T-helper 17 cell (primary cell): ENCODE results near the gene SSBP3. TPM values are rescaled to one million over a fixed set of nuclear protein-coding genes. Genes with fewer than 3 reads are reported as not detected.

Experiments used
- ATAC-seq: fragments of 150-1000 bp; cut with Tn5 transposase; 2 replicates; pipeline ENCODE4 v1.10.0; 2021; ENCODE audit warnings: mild to moderate bottlenecking, moderate library complexity
- DNase-seq, 3 donors: peaks; one replicate each; pipeline versions ENCODE4 v3.0.0 to v3.0.0-alpha.2; 2020 to 2021
- H3K9me3 ChIP-seq: one replicate; pipeline ENCODE4 v1.7.0; 2013; ENCODE audit warnings: low read length, mild to moderate bottlenecking; ENCODE audit not compliant: control insufficient read depth, poor library complexity, severe bottlenecking
- H3K27ac Mint-ChIP-seq: one replicate; pipeline ENCODE4 v1.8.0; 2022; ENCODE audit warnings: mild to moderate bottlenecking, moderate library complexity, mixed read lengths
- H3K27me3 Mint-ChIP-seq: one replicate; pipeline ENCODE4 v1.8.0; 2022; ENCODE audit warnings: mixed read lengths
- H3K36me3 Mint-ChIP-seq: one replicate; pipeline ENCODE4 v1.8.0; 2022; ENCODE audit warnings: low read depth, mixed read lengths
- H3K4me1 Mint-ChIP-seq: one replicate; pipeline ENCODE4 v1.8.0; 2022; ENCODE audit warnings: mild to moderate bottlenecking, mixed read lengths
- H3K4me3 Mint-ChIP-seq: one replicate; pipeline ENCODE4 v1.8.0; 2022; ENCODE audit warnings: mild to moderate bottlenecking, moderate library complexity, mixed read lengths
- total RNA-seq, 4 donors: library from RNA in 2 of 4; stranded (reverse) in 2 of 4; gene quantifications; one replicate each; pipeline ENCODE4 v1.2.3 and lab custom pipeline; 2022 to 2026

SSBP3 gene
- total RNA-seq, 2 donors from 2014 or later: 64.9 to 67.4 TPM

GRCh38 chr1:54265659-54266058 is 140.5 kb downstream of the SSBP3 start:
- ATAC-seq (no peak), DNase-seq (no peak)
- peaks cover 37% of the 10 kb centered on the region for H3K4me1 Mint-ChIP-seq
- no peaks in the 10 kb centered on the region for H3K36me3 Mint-ChIP-seq
- H3K4me3 Mint-ChIP-seq: no peak overlapping the region
- peak overlapping the region; percentile 54 for H3K27ac Mint-ChIP-seq
- H3K9me3 ChIP-seq: no peaks in the 10 kb centered on the region
- no peaks in the 10 kb centered on the region for H3K27me3 Mint-ChIP-seq

DNA sequence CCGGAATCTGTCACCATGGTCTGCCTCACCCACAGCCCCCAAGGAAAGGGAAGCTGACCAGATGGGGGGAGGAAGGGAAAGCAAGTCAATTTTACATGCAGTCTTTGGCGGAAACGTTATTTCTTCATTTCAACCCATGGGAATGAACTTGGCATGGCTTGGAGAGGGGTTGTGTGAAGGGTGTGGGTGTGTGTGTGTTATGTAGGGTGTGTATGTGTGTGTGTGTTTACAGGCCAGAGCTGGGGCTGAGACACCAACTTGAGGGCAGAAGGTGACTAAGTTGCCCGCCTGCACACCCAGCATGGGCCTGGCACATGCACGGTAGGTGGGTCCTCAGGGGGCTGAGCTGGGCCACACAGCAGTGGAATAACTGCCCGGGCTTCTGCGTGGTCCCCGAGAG is 141.1 kb downstream of the SSBP3 start:
- peaks cover 37% of the 10 kb centered on the region for H3K4me1 Mint-ChIP-seq
- H3K9me3 ChIP-seq: no peaks in the 10 kb centered on the region
- H3K36me3 Mint-ChIP-seq: no peaks in the 10 kb centered on the region
- H3K27me3 Mint-ChIP-seq: no peaks in the 10 kb centered on the region
- ATAC-seq (no peak), DNase-seq (no peak)
- H3K4me3 Mint-ChIP-seq: no peak overlapping the region
- H3K27ac Mint-ChIP-seq: peak overlapping the region; percentile 16

- no peaks in the 10 kb centered on the region for H3K9me3 ChIP-seq
- DNase-seq (no peak), ATAC-seq (no peak)
- Mint-ChIP-seq H3K4me3 (no peak overlapping the region), H3K36me3 (no peaks in the 10 kb centered on the region), H3K27ac (peak overlapping the region; percentile 16), H3K4me1 (peaks cover 26% of the 10 kb centered on the region), H3K27me3 (no peaks in the 10 kb centered on the region)
Measured at GRCh38 chr1:54263601-54264226, 142.5 kb downstream of the SSBP3 start.

DNA sequence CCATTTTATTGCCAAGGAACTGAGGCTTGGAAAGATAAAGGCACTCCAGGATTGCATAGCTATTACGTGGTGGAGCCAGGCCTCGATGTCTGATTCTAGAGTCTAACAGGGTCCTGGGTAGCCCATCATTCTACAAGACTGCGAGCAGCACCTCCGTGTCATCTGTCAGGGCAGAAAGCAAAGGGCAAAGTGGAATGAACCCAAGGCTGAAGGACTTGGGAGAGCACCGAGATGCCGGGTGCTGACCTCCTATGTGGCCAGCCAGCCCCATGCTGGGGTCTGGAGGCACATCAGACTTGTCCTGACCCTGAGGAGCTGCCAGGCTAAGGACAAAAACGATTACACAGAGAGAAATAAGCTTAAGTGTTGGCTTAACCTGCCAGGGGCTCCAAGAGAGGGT is 143.9 kb downstream of the SSBP3 start:
- no peak for ATAC-seq
- H3K9me3 ChIP-seq: no peaks in the 10 kb centered on the region
- H3K4me3 Mint-ChIP-seq: no peak overlapping the region
- H3K27me3 Mint-ChIP-seq: no peaks in the 10 kb centered on the region
- no peak for DNase-seq
- H3K36me3 Mint-ChIP-seq: no peaks in the 10 kb centered on the region
- H3K4me1 Mint-ChIP-seq: peaks cover 21% of the 10 kb centered on the region
- H3K27ac Mint-ChIP-seq: no peak overlapping the region

DNA sequence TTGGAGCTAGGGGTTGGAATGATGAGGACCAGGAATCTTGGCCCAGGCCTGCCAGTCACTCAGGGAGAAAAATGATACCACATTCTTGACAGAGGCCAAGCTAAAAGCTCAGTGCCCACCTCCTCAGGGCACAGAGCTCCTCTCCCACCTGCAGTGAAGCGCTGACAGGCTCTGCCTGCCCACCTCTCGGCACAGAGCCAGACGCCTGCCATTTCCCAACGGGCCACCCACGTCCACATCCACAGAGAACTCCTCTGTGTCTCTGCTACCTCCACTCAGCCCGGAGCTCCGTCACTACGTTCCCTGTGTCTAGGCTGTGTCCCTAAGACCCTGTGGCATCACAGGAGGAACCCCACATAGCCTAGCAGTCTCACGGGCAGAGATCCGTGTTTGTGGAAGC is 145.4 kb downstream of the SSBP3 start:
- Mint-ChIP-seq H3K27ac (peak overlapping the region; percentile 43), H3K4me3 (no peak overlapping the region), H3K4me1 (peaks cover 22% of the 10 kb centered on the region), H3K36me3 (no peaks in the 10 kb centered on the region), H3K27me3 (no peaks in the 10 kb centered on the region)
- DNase-seq (no peak), ATAC-seq (no peak)
- no peaks in the 10 kb centered on the region for H3K9me3 ChIP-seq

GRCh38 chr1:54259546-54260140 is 146.6 kb downstream of the SSBP3 start:
- H3K36me3 Mint-ChIP-seq: no peaks in the 10 kb centered on the region
- no peak for ATAC-seq
- peaks cover 15% of the 10 kb centered on the region for H3K4me1 Mint-ChIP-seq
- H3K27me3 Mint-ChIP-seq: no peaks in the 10 kb centered on the region
- H3K27ac Mint-ChIP-seq: peak overlapping the region; percentile 43
- no peak overlapping the region for H3K4me3 Mint-ChIP-seq
- DNase-seq: no peak
- no peaks in the 10 kb centered on the region for H3K9me3 ChIP-seq

DNA sequence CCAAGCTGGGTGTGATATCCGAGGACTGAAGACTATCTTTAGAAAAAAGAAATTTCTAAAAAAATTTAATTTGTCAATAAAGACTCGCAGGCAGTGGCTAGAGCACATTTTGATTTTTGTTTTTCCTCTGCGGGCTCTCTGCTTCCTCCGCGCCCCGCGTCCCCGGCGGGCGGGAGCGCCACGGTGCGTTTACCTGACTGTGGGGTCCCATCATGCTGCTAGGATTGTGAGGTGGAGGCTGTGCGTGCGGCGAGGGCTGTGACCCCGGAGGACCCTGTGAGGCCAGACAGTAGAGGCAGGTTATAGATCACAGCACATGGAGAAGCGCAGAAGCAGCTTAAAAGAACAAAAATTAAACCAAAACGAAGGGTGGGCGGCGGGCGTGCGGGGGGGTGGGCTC is 148.3 kb downstream of the SSBP3 start:
- ATAC-seq (no peak), DNase-seq (no peak)
- Mint-ChIP-seq H3K36me3 (no peaks in the 10 kb centered on the region), H3K4me3 (no peak overlapping the region), H3K4me1 (peaks cover 9% of the 10 kb centered on the region), H3K27ac (no peak overlapping the region), H3K27me3 (no peaks in the 10 kb centered on the region)
- H3K9me3 ChIP-seq: no peaks in the 10 kb centered on the region

GRCh38 chr1:54257346-54257620 is 148.9 kb downstream of the SSBP3 start:
- ATAC-seq: no peak
- H3K9me3 ChIP-seq: no peaks in the 10 kb centered on the region
- H3K4me1 Mint-ChIP-seq: peaks cover 9% of the 10 kb centered on the region
- no peak for DNase-seq
- no peaks in the 10 kb centered on the region for H3K27me3 Mint-ChIP-seq
- H3K27ac Mint-ChIP-seq: no peak overlapping the region
- H3K36me3 Mint-ChIP-seq: no peaks in the 10 kb centered on the region
- H3K4me3 Mint-ChIP-seq: no peak overlapping the region

DNA sequence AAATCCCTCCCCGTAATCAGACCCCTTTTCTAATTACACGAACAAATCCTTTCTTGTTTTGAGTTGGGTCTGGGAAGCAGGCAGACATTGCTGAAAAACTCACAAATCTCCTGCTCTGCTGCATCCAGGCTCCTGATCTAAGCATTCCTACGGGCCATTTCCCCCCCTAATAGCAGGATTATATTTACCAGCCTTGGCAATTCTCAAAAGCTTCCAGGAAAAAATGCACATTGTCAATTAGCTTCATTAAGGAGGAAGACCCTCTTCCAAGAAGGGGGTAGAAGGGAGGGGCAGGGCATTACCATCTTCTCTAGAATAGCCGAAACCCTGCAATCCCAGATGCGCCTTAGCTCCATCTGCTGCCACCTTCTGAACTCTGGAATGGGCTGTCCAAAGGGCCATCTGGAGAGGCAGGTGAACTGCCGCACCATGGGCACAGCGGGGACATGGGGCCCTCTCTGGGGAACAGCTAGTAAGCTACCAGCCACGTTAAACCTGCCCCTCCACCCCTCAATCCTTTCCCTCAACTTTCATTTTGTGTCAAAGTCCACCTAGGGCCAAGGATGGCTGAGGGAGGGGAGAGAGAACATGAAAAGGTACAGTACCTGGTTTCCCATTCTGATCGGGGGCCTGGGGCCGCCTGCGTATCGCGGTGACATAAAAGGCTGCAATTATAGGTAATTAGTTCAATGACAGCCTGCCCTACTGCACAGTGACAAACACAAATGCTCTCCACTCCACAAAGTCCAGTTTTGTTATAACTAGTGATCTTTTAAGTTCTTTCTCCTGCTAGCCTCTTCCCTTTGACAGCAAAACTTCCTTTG is 149.5 kb downstream of the SSBP3 start:
- H3K4me1 Mint-ChIP-seq: peaks cover 9% of the 10 kb centered on the region
- DNase-seq: no peak
- no peaks in the 10 kb centered on the region for H3K9me3 ChIP-seq
- H3K27ac Mint-ChIP-seq: no peak overlapping the region
- H3K36me3 Mint-ChIP-seq: no peaks in the 10 kb centered on the region
- H3K27me3 Mint-ChIP-seq: no peaks in the 10 kb centered on the region
- no peak for ATAC-seq
- no peak overlapping the region for H3K4me3 Mint-ChIP-seq

GRCh38 chr1:54255026-54255702 is 151.0 kb downstream of the SSBP3 start:
- no peak overlapping the region for H3K27ac Mint-ChIP-seq
- no peaks in the 10 kb centered on the region for H3K27me3 Mint-ChIP-seq
- ATAC-seq: no peak
- no peaks in the 10 kb centered on the region for H3K36me3 Mint-ChIP-seq
- no peak for DNase-seq
- H3K4me1 Mint-ChIP-seq: peaks cover 9% of the 10 kb centered on the region
- H3K9me3 ChIP-seq: no peaks in the 10 kb centered on the region
- H3K4me3 Mint-ChIP-seq: no peak overlapping the region

DNA sequence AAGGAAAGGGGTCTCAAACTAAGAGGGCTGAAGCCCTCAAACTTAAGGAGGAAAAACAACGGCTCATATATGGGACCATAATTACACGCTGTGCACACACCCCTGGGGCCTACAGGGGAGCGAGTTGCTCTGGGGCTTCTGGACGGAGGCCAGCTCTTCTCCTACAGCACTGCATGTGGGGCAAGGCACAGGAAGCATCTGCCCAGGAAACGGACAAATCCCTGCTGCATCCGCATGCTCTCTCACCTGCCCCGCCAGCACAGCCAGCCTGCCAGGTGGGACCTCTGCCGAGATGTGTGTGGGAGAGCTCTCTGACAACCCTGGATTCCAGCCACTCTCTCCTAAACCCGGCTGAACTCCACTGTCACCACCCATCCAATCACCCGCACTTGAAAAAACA is 152.1 kb downstream of the SSBP3 start:
- H3K27ac Mint-ChIP-seq: no peak overlapping the region
- no peaks in the 10 kb centered on the region for H3K9me3 ChIP-seq
- H3K4me1 Mint-ChIP-seq: peaks cover 12% of the 10 kb centered on the region
- no peaks in the 10 kb centered on the region for H3K36me3 Mint-ChIP-seq
- no peak overlapping the region for H3K4me3 Mint-ChIP-seq
- DNase-seq: no peak
- H3K27me3 Mint-ChIP-seq: no peaks in the 10 kb centered on the region
- ATAC-seq: no peak

- ATAC-seq (no peak), DNase-seq (no peak)
- Mint-ChIP-seq H3K27ac (peak overlapping the region; percentile 47), H3K4me3 (no peak overlapping the region), H3K36me3 (no peaks in the 10 kb centered on the region), H3K4me1 (peaks cover 14% of the 10 kb centered on the region), H3K27me3 (no peaks in the 10 kb centered on the region)
- H3K9me3 ChIP-seq: no peaks in the 10 kb centered on the region
Measured at GRCh38 chr1:54253480-54253879, 152.7 kb downstream of the SSBP3 start.

GRCh38 chr1:54252371-54252936 is 153.7 kb downstream of the SSBP3 start:
- Mint-ChIP-seq H3K4me1 (peaks cover 13% of the 10 kb centered on the region), H3K4me3 (no peak overlapping the region), H3K36me3 (no peaks in the 10 kb centered on the region), H3K27me3 (no peaks in the 10 kb centered on the region), H3K27ac (no peak overlapping the region)
- no peak for ATAC-seq
- DNase-seq: no peak
- H3K9me3 ChIP-seq: no peaks in the 10 kb centered on the region
